ENCODE measurements around the gene ANKRD22. TPM values are rescaled to one million over a fixed set of nuclear protein-coding genes. Genes with fewer than 3 reads are reported as not detected.

The ANKRD22 gene
- total and polyA plus RNA-seq, 9 of the 15 experiments (the other 6 are each of a cell fraction or from before 2014, with no cell fraction given), result not detected

Other genes with a start within 250 kb of the ANKRD22 start
- gene LIPF, start 187.4 kb downstream of the ANKRD22 start, total RNA-seq (2014; rRNA removed), result not detected in 2 replicates
- gene LIPF, start 187.4 kb downstream of the ANKRD22 start, total RNA-seq (2014; rRNA removed; fragmentation: Illumina TruSeq; extraction: Trizol), result not detected in 2 replicates
- gene LIPF, start 187.4 kb downstream of the ANKRD22 start, total RNA-seq (2015; rRNA removed; fragmentation: Illumina TruSeq; extraction: Trizol), result not detected in 2 replicates
- not detected in 2 replicates for gene LIPF, start 187.4 kb downstream of the ANKRD22 start, total RNA-seq (2021)
- gene LIPF, start 187.4 kb downstream of the ANKRD22 start, polyA plus RNA-seq (2011; rRNA removed), result not detected in 2 replicates
- not detected in 2 replicates for gene LIPF, start 187.4 kb downstream of the ANKRD22 start, polyA plus RNA-seq (2014; fragmentation: Illumina TruSeq; extraction: Trizol)
- gene LIPF, start 187.4 kb downstream of the ANKRD22 start, polyA plus RNA-seq (2014; fragmentation: Nextera tagmentation; extraction: Ambion mirVana), result not detected
- not detected in 2 replicates for gene LIPF, start 187.4 kb downstream of the ANKRD22 start, polyA plus RNA-seq (2014; rRNA removed)
- not detected in 2 replicates for gene LIPK, start 145.6 kb downstream of the ANKRD22 start, total RNA-seq (2014; rRNA removed)
- gene LIPK, start 145.6 kb downstream of the ANKRD22 start, total RNA-seq (2014; rRNA removed; fragmentation: Illumina TruSeq; extraction: Trizol), result not detected in 2 replicates
- gene LIPK, start 145.6 kb downstream of the ANKRD22 start, total RNA-seq (2015; rRNA removed; fragmentation: Illumina TruSeq; extraction: Trizol), result not detected in 2 replicates
- gene LIPK, start 145.6 kb downstream of the ANKRD22 start, total RNA-seq (2021), result not detected in 2 replicates
- not detected in 2 replicates for gene LIPK, start 145.6 kb downstream of the ANKRD22 start, polyA plus RNA-seq (2011; rRNA removed)
- not detected in 2 replicates for gene LIPK, start 145.6 kb downstream of the ANKRD22 start, polyA plus RNA-seq (2014; fragmentation: Illumina TruSeq; extraction: Trizol)
- not detected for gene LIPK, start 145.6 kb downstream of the ANKRD22 start, polyA plus RNA-seq (2014; fragmentation: Nextera tagmentation; extraction: Ambion mirVana)
- not detected in 2 replicates for gene LIPK, start 145.6 kb downstream of the ANKRD22 start, polyA plus RNA-seq (2014; rRNA removed)
- gene LIPN, start 91.8 kb downstream of the ANKRD22 start, total RNA-seq (2014; rRNA removed), result not detected in 2 replicates
- not detected in 2 replicates for gene LIPN, start 91.8 kb downstream of the ANKRD22 start, total RNA-seq (2014; rRNA removed; fragmentation: Illumina TruSeq; extraction: Trizol)
- not detected in 2 replicates for gene LIPN, start 91.8 kb downstream of the ANKRD22 start, total RNA-seq (2015; rRNA removed; fragmentation: Illumina TruSeq; extraction: Trizol)
- not detected in 2 replicates for gene LIPN, start 91.8 kb downstream of the ANKRD22 start, total RNA-seq (2021)
- gene LIPN, start 91.8 kb downstream of the ANKRD22 start, polyA plus RNA-seq (2011; rRNA removed), result not detected in 2 replicates
- gene LIPN, start 91.8 kb downstream of the ANKRD22 start, polyA plus RNA-seq (2014; fragmentation: Illumina TruSeq; extraction: Trizol), result not detected in 2 replicates
- not detected for gene LIPN, start 91.8 kb downstream of the ANKRD22 start, polyA plus RNA-seq (2014; fragmentation: Nextera tagmentation; extraction: Ambion mirVana)
- gene LIPN, start 91.8 kb downstream of the ANKRD22 start, polyA plus RNA-seq (2014; rRNA removed), result not detected in 2 replicates
- gene LIPM, start 49.1 kb downstream of the ANKRD22 start, total RNA-seq (2014; rRNA removed), result not detected in 2 replicates
- not detected in 2 replicates for gene LIPM, start 49.1 kb downstream of the ANKRD22 start, total RNA-seq (2014; rRNA removed; fragmentation: Illumina TruSeq; extraction: Trizol)
- gene LIPM, start 49.1 kb downstream of the ANKRD22 start, total RNA-seq (2015; rRNA removed; fragmentation: Illumina TruSeq; extraction: Trizol), result not detected in 2 replicates
- gene LIPM, start 49.1 kb downstream of the ANKRD22 start, total RNA-seq (2021), result not detected in 2 replicates
- not detected in 2 replicates for gene LIPM, start 49.1 kb downstream of the ANKRD22 start, polyA plus RNA-seq (2011; rRNA removed)
- not detected in 2 replicates for gene LIPM, start 49.1 kb downstream of the ANKRD22 start, polyA plus RNA-seq (2014; fragmentation: Illumina TruSeq; extraction: Trizol)
- not detected for gene LIPM, start 49.1 kb downstream of the ANKRD22 start, polyA plus RNA-seq (2014; fragmentation: Nextera tagmentation; extraction: Ambion mirVana)
- gene LIPM, start 49.1 kb downstream of the ANKRD22 start, polyA plus RNA-seq (2014; rRNA removed), result not detected in 2 replicates
- not detected in 2 replicates for gene STAMBPL1, start 28.4 kb upstream of the ANKRD22 start, total RNA-seq (2014; rRNA removed)
- not detected in 2 replicates for gene STAMBPL1, start 28.4 kb upstream of the ANKRD22 start, total RNA-seq (2014; rRNA removed; fragmentation: Illumina TruSeq; extraction: Trizol)
- gene STAMBPL1, start 28.4 kb upstream of the ANKRD22 start, total RNA-seq (2015; rRNA removed; fragmentation: Illumina TruSeq; extraction: Trizol), result not detected in 2 replicates
- gene STAMBPL1, start 28.4 kb upstream of the ANKRD22 start, total RNA-seq (2021), result 0.09 and 0.25 TPM in 2 replicates
- not detected in 2 replicates for gene STAMBPL1, start 28.4 kb upstream of the ANKRD22 start, polyA plus RNA-seq (2011; rRNA removed)
- not detected in 2 replicates for gene STAMBPL1, start 28.4 kb upstream of the ANKRD22 start, polyA plus RNA-seq (2014; fragmentation: Illumina TruSeq; extraction: Trizol)
- not detected for gene STAMBPL1, start 28.4 kb upstream of the ANKRD22 start, polyA plus RNA-seq (2014; fragmentation: Nextera tagmentation; extraction: Ambion mirVana)
- 0.04 TPM in 1 of 2 replicates, not detected in the other for gene STAMBPL1, start 28.4 kb upstream of the ANKRD22 start, polyA plus RNA-seq (2014; rRNA removed)
- gene ACTA2, start 100.9 kb upstream of the ANKRD22 start, total RNA-seq (2014; rRNA removed), result 0.29 and 1.0 TPM in 2 replicates
- gene ACTA2, start 100.9 kb upstream of the ANKRD22 start, total RNA-seq (2014; rRNA removed; fragmentation: Illumina TruSeq; extraction: Trizol), result 0.15 TPM in 1 of 2 replicates, not detected in the other
- 0.22 and 0.30 TPM in 2 replicates for gene ACTA2, start 100.9 kb upstream of the ANKRD22 start, total RNA-seq (2015; rRNA removed; fragmentation: Illumina TruSeq; extraction: Trizol)
- gene ACTA2, start 100.9 kb upstream of the ANKRD22 start, total RNA-seq (2021), result 0.60 and 1.4 TPM in 2 replicates
- gene ACTA2, start 100.9 kb upstream of the ANKRD22 start, polyA plus RNA-seq (2011; rRNA removed), result not detected in 2 replicates
- gene ACTA2, start 100.9 kb upstream of the ANKRD22 start, polyA plus RNA-seq (2014; fragmentation: Illumina TruSeq; extraction: Trizol), result 0.30 and 0.48 TPM in 2 replicates
- gene ACTA2, start 100.9 kb upstream of the ANKRD22 start, polyA plus RNA-seq (2014; fragmentation: Nextera tagmentation; extraction: Ambion mirVana), result not detected
- 0.46 TPM in 1 of 2 replicates, not detected in the other for gene ACTA2, start 100.9 kb upstream of the ANKRD22 start, polyA plus RNA-seq (2014; rRNA removed)
- 0.20 and 0.41 TPM in 2 replicates for gene FAS, start 139.0 kb upstream of the ANKRD22 start, total RNA-seq (2014; rRNA removed)
- gene FAS, start 139.0 kb upstream of the ANKRD22 start, total RNA-seq (2014; rRNA removed; fragmentation: Illumina TruSeq; extraction: Trizol), result 0.62 and 0.64 TPM in 2 replicates
- gene FAS, start 139.0 kb upstream of the ANKRD22 start, total RNA-seq (2015; rRNA removed; fragmentation: Illumina TruSeq; extraction: Trizol), result 0.11 and 0.29 TPM in 2 replicates
- gene FAS, start 139.0 kb upstream of the ANKRD22 start, total RNA-seq (2021), result 0.36 and 0.55 TPM in 2 replicates
- gene FAS, start 139.0 kb upstream of the ANKRD22 start, polyA plus RNA-seq (2011; rRNA removed), result 0.08 and 0.11 TPM in 2 replicates
- gene FAS, start 139.0 kb upstream of the ANKRD22 start, polyA plus RNA-seq (2014; fragmentation: Illumina TruSeq; extraction: Trizol), result 0.37 and 0.68 TPM in 2 replicates
- under 1 TPM; 0.10 to 0.34 TPM for gene FAS, start 139.0 kb upstream of the ANKRD22 start, polyA plus RNA-seq (2014; fragmentation: Nextera tagmentation; extraction: Ambion mirVana)
- 0.56 TPM in 1 of 2 replicates, not detected in the other for gene FAS, start 139.0 kb upstream of the ANKRD22 start, polyA plus RNA-seq (2014; rRNA removed)

All from K562 (cell line).